NT2/D1 (cell line): ENCODE results near the gene ARID4B.

ENCODE experiments used
- SUZ12 ChIP-seq: IDR thresholded peaks from 2 replicates; pipeline ENCODE4 v1.6.1; 2011; ENCODE audit not compliant: insufficient read length, insufficient read depth; ENCODE audit errors: extremely low read depth
- YY1 ChIP-seq: IDR thresholded peaks from 2 replicates; pipeline ENCODE4 v1.6.1; 2011; ENCODE audit not compliant: insufficient read length, insufficient read depth
- ZNF274 ChIP-seq: IDR thresholded peaks from 2 replicates; pipeline ENCODE4 v1.6.1; 2011; ENCODE audit warnings: mild to moderate bottlenecking, low read depth, low read length

DNA sequence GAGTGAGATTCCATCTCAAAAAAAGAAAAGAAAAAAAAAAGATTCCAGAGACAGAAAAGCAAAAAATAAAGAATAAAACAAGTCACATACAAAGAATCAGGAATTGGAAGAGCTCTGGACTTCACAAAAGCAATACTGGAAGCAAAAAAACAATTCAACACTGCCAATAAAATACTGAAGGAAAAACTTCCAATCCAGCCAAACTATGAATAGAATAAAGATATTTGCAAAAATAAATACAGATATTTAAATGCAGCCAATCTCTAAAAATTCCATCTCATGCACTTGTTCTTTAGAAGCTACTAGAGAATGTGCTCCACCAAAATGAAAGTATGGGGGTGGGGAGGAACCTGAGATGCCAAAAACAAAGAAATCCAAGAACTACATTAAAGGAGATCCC is 137.5 kb downstream of the ARID4B start:
- TF ChIP-seq ZNF274 (no peak), YY1 (no peak), SUZ12 (no peak)
